ENCODE results near the gene VMAC.
"Not testable (repeated sequence)": the region's sequence is repeated elsewhere in the genome, so short reads cannot be mapped to it uniquely, and the experiment has no call there.

Gene VMAC

DNA sequence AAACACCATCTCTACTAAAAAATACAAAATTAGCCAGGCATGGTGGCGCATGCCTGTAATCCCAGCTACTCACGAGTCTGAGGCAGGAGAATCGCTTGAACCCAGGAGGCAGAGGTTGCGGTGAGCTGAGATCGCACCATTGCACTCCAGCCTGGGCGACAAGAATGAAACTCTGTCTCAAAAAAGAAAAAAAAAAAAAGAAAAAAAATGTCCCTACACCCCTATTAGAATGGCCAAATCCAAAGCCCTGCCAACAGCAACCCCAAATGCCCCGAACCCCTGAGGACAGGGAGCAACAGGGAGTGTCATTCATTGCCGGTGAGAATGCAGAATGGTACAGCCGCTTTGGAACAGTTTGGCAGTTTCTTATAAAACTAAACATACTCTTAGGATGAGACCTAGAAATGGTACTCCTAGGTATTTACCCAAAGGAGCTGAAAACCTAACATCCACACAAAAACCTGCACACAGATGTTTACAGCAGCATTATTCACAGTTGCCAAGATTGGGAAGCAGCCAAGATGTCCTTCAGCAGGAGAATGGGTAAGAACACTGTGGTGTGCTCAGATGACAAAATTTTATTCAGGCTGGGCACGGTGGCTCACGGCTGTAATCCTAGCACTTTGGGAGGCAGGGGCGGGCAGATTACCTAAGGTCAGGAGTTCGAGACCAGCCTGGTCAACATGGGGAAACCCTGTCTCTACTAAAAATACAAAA, 21.4 kb upstream of the VMAC start:
- not testable (repeated sequence) for DNase-seq (ENCODE audit: low read depth, low spot score)

DNA sequence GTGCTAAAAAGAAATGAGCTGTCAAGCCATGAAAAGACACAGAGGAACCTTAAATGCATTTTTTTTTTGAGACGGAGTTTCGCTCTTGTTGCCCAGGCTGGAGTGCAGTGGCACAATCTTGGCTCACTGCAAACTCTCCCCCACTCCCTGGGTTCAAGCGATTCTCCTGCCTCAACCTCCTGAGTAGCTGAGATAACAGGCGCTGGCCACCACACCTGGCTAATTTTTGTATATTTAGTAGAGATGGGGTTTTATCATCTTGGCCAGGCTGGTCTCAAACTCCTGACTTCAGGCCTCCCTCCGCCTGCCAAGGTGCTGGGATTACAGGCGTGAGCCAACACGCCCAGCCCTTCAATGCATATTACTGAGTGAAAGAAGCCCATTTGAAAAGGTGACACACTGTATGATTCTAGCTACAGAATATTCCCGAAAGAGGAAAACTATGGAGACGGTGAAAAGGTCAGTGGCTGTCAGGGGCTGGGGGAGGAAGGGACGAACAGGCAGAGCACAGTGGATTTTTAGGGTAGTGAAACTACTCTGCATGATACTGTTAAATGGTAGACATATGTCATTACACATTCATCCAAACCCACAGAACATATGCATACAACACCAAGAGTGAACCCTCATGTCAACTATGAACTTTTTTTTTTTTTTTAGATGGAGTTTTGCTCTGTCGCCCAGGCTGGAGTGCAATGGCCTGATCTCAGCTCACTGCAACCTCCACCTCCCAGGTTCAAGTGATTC, 20.4 kb upstream of the VMAC start:
- DNase-seq (ENCODE audit: low read depth, low spot score), result not testable (repeated sequence)

DNA sequence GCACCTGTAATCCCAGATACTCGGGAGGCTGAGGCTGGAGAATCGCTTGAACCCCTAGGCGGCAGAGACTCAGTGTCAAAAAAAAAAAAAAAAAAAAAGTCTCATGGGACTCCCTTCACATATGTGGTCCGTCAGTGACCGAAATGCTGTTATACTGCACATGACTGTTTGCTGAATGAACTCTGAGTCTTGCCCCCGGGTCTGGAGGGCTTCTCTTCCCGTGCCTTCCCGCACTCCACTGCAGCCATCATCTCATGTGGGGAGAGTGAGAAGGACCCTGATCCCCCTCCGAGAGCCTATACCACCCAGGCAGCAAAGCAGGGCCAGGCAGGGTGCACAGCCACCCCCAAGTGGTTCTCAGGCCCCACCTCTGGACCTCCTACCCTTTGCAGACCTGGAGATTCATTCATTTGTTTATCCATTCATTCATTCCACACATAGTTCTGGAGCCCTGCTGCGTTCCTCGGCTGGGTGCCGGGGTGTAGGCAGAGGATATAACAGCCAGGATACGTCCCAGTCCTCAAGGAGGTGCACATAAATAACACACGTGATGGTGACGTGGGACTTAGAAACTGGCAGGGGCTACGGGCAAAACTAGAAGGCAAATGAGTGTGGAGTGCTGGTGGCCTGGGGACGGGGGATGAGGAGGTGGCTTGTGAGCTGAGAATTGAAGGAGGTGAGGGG, 15.2 kb upstream of the VMAC start:
- DNase-seq (ENCODE audit: low read depth, low spot score), result no peak

DNA sequence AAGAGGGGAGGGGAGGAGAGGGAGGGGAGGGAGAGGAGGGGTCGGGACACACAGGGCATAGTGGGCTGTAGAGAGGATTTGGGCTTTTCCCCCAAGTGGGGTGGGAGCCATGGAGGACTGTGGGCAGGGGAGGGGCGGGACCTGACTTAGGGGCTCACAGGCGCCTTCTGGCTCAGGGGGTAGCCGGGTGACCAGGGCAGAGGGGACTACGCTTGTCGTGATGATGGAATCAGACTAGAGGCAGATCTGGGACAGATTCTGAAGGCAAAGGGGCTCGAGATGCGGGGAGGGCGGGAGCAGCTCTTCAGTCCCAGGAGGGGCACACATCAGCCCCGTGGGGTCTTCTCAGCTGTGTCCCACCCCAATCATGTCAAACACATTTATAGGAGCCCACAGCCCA, 14.6 kb upstream of the VMAC start:
- DNase-seq (ENCODE audit: low read depth, low spot score), result no peak

DNA sequence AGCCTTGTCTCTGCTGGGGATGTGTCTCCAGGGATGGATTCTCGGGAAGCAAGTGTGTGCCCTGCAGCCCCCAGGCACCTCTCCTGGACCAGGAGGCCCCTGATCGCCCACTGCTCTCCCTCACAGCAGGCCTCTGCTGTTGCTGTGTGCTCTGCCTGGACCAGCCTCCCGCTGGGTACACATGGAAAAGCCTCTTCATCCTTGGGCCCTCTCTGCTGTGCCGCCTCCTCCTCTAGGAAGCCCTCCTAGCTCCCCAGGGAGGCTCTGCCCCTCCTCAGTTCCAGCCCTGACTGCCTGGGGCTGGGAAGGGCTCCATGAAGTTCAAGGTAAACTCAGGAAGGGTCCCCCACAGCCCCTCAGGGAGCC, 13.1 kb upstream of the VMAC start:
- no peak for DNase-seq (ENCODE audit: low read depth, low spot score)

DNA sequence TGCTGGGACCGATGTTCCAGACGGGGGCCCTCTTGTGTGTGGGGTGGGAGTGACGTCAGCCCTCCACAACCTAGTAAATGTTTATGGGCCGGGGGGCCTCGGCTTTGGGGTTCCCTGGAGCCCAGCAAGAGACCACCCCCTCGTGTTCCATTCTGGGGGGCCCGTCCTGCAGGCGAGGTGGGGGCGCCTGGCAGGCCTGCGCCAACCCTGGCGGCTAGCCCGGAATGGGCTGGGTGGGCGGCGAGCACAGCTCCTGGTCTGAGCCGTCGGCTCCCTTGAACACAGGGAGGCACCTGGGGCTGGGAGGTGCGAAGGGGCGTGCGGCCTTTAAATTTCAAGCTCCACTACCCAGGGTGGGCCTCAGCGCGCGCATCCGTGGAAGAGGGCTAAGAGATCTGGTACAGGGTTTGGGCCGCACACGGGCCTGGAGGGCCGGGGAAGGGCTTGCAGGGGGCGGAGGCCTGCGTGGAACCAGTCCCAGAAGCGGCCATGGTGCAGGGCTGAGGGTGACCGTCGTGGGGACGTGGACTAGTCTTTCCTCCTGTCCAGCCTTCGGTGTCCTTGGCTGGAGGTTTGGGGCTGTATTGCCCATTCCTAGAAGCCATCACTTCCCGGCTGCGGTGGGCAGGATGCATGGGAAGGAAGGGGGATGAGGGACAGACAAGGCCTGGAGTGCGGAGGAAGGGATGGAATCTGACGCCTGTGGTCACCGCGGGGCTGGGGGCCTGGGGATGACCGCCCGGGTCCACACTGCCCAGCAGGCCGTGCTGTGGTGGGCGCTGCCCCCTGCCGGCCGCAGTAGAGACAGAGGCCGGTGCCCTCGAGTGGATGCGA, 12.5 kb upstream of the VMAC start:
- no peak for DNase-seq (ENCODE audit: low read depth, low spot score)

DNA sequence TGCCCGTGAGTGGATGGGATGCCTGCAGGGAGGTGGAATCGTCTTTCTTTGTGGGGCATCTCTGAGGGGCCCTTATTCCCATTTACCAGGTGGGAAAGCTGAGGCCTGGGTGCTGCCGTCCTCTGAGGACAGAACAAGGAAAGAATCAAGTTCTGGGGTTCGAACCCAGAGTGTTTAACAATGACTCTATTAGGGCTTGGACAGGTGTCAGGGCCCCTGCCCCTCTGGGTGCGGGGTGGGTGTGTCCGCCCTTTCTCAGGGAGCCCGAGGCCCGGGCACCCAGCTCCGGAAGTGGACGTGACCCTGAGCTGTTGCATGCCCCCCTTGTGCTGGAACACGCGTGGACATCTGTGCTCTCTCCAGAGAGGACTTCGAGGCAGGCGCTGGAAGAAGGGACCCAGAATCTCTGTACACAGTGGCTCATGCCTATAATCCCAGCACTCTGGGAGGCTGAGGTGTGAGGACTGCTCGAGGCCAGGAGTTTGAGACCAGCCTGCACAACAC, 11.8 kb upstream of the VMAC start:
- DNase-seq (ENCODE audit: low read depth, low spot score), result no peak

DNA sequence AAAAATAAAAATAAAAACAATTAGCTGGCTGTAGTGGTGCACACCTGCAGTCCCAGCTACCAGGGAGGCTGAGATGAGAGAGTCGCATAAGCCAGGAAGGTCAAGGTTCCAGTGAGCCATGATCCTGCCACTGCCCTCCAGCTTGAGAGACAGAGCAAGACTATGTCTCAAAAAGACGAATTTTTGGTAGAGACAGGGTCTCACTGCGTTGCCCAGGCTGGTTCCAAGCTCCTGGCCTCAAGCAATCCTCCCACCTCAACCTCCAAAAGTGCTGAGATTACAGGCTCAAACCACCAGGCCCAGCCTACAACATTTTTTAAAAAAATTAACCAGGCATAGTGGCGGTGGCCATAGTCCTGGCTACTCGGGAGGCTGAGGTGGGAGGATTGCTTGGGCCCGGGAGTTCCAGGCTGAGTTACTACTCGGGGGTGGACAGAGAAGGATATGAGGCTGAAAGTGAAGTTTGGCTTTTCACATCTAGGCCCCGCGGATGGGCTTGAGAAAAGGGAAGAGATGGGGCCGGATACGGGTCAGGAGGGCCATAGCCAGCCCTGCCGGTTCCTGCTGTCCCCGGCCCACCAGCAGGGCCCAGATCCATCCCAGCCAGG, 11.3 kb upstream of the VMAC start:
- no peak for DNase-seq (ENCODE audit: low read depth, low spot score)

DNA sequence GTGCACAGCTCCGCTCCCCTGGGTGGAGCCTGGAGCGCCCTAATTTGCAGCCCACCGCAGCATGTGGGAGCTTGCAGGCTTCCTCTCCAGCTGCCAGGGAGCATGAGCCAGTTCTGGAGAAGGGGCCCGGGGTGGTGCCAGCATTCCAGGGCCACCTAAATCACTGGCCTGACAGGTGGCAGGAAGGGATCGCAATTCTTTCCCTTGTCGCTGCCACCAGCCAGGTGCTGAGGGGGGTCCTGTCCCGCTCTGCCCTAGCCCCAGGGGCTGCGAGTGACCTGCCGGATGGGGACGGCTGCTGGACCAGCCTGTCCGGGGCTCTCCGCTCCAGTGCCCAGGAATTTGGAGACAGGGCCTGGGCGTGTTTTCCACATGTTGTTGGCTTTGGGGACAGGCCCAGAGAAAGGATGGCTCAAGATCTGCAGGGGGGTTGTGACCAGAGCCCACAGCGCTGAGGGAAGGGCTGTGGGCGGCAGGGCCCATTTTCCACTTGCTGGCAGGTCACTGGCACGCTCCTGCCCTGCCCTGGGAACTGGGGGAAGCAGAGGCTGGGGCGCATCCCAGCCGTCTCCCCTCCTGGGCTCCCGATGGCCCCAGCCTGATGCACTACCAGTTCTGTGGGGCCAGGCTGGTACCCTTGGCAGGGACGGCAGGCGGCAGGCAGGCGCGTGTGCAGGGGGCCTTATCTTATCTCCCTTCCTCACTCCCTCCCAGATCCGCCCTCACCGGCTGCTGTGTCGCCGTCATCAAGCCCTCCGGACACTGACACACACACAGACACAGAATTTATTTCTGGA, 10.6 kb upstream of the VMAC start:
- DNase-seq (ENCODE audit: low read depth, low spot score), result no peak

DNA sequence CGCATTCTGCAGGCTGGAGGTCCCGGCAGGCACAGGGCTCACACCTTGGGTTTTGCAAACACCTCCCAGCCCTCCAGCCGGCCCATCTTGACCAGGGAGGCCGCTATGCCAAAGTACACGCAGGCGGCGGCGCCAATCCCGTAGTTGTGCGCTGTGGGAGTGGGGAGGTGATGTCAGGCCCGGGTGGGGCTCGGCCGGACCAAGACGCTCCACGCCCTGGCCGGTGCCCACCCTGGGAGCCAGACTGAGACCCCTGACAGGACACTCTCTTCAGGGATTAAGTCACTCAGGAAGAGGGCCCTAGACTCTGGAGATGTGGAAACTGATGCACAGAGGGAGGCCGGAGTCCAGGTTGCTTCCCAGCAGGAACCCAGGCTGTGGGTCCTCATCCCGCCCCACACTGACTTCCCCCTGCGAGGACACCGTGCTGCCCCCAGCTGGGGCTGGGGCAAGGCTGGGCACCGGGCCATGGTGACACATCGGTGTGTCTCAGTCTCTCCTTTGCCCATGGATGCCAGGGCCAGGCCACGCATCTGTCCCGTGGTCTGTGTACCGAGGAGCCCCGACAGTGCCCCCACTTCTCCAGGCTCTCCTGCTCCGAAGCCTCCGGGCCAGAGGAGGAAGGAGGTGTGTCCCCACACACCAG, 9.8 kb upstream of the VMAC start:
- no peak for DNase-seq (ENCODE audit: low read depth, low spot score)

DNA sequence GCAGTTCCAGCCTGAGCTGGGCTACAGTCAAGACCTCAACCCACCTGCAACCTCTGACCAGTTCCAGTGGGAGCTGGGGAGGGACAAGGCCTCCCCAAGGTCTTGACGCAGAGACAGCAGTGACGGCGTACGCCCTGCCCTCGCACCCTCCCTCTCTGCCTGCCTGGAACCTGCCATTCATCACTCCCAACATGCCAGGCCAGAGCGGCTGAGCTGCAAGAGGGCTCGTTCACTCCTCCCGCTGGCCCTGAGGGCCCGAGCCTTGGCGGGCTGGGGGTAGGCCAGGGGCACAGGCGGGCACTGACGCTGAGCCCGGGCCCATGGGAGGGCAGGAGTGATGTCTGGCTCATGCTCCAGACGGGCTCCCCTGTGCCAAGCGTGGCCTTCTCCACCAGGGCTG, 9.3 kb upstream of the VMAC start:
- no peak for DNase-seq (ENCODE audit: low read depth, low spot score)

DNA sequence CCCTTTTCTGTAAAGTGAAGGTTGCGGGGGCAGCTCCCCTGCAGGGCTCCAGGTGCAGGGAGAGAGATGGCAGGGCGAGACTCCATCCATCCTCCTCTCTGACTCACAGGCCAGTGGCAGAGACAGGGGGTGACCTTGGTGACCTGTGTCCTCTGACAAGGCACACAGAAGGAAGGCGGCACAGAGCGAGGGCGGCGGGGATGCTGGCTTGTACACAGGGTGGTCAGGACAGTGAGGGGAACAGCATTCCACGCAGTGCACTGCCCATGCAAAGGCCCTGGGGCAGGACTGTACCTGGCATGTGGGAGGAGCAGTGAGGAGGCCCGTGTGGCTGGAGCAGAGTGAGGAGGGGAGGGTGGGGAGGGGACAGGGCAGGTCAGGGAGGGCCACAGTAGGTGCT, 8.8 kb upstream of the VMAC start:
- no peak for DNase-seq (ENCODE audit: low read depth, low spot score)

DNA sequence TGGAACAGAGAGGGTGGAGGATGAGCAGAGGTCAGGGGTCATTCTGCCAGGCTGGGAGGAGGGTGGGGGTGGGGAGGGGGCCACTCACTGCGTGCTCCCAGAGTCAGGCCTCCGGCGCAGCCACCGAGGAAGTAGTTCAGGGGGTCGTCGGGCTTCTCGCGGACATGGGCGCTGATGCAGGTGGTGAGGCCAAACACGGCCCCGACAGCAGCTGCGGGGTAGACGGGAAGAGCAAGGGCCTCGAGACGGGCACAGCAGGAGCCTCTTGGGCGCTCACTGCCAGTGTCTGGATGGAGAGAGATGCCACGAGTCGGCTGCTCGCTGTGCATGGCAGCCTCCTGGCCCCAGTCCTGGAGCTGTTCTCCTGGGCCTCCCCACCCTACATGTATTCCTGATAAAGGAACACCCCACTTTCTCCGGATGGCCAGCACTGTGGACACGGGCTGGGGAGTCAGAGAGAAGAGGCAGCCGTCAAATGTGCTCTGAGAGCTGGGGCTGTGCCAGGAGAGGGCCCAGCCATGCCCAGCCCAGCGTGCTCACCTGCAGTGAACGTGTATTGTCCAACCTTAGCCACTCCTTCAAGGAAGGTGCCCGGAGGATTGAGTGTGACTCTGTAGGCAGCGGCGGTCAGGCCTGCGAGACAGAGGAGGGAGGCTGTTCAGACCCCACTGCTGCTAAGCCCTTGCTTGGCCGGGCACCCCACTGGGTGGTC, 8.2 kb upstream of the VMAC start:
- DNase-seq (ENCODE audit: low read depth, low spot score), result no peak

DNA sequence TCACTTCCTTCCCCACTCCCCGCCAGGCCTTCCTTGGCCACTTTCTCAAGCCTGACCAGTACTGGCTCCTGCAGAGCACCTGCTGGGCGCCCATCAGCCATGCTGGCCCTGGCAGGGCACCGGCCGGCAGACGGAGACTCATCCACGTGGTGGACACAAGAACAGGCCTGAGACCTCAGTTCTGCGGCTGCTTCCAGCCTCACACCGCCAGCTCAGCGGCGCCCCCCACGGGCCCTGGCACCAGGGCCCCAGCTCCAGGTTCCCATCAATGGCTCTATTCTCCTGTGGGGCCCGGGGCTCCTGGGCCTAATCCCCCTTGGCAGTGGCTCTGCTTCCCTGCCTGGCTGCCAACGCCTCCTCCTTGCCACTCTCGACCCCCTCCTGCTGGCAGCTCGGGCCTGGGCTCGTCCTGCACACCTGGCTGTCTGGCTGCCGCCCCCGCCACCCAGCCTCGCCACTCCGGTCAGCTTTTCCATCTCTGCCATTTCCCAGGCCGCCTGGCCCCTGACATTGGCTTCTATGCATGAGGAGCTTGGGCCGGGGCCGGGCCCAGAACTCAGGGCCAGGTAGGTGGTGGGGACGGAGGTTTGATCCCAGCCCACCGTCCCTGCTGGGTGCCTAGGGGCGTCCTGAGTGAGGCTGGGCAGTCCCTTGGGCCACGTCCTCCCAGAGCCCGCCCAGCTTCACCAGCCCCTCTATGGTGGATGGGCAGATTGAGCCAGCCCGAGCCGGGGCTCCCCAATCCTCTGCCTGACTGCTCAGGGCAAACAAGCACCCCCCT, 7.3 kb upstream of the VMAC start:
- no peak for DNase-seq (ENCODE audit: low read depth, low spot score)

DNA sequence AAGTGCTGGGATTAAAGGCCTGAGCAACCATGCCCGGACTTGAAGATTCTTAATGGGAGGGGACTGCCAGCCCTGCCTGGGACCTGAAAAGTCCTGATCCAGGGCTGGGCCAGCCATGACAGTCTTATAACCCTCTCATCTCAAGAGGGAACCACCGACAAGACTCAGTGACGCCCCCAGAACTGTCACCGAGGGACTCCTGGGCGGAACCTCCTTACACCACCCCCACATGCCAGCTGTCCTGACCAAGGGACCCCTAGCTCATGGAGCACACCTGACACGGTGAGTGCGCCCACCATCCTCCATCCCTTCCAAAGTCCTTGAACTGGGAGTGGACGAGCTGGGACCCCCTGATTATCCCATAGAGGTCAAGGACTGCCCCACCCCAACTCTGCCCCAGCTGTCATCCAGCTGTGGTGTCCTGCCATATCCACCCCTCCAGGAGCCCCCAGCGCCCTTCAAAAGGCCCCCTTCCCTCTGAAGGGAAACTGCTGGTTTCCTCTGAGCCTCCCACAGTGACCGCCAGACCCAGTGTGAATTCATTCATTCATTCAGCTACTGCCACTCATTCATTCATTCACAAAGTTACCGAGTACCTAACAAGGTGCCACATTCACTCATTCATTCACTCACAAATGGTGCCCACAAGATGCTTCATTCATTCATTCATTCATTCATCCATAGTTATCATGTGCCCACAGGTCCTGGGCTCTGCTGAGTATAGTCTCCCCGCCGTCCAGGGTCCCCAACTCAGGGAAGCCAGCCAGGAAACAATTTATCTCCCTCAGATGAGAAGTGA, 4.7 kb upstream of the VMAC start:
- no peak for DNase-seq (ENCODE audit: low read depth, low spot score)

DNA sequence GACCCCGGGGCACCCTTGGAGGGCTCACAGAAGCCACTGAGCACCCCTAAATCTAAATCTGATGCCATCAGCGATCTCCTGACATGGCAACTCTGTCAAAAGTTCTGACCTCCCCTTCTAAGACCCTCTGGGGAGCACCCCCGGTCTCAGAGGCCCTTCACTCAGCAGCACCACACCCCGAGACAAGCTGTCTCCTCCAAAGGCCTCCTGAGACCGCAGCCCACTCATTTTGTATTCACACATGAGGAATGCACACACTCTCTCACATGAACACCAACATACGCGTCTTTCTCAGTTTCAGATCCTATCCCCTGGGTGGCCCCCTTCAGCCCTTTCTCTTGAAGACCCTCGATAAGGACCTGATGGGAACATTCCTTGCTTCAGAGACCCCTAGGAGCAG, 3.7 kb upstream of the VMAC start:
- no peak for DNase-seq (ENCODE audit: low read depth, low spot score)

DNA sequence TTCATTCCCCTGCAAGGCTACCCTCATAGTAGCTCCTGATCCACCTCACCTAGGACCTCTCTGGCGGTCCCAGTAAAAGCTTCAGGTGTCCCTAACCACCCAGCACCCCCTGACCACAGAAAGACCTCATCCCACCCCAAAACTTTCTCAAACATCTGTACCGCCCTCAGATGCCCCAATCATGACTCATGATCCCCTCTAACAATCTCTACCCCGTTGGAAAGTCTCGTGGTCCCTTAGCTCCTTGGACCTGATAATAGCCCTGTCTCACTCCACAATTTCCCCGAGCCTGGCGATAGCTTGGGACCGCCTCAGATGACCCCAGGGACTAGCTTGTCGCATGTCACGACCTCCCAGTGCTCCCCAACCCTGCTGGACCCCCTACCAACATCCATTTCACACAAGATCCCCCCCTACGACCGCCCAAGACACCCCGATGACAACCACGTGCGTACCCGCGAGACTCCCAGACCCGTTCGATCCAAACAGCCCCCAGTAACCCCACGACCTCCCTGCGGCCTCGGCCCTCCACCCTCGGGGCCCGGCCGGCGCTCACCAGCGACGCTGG, 1.5 kb upstream of the VMAC start:
- DNase-seq (ENCODE audit: low read depth, low spot score), result no peak
